GM12878 (cell line): ENCODE data around the gene ENOX1. TPM values are rescaled to one million over a fixed set of nuclear protein-coding genes. Genes with fewer than 3 reads are reported as not detected.

ENCODE experiments used
- ATAC-seq: fragments of 200-7000 bp; cut with Tn5 transposase; 3 replicates; pipeline ENCODE4 v1.9.1; 2020; ENCODE audit warnings: mild to moderate bottlenecking, moderate library complexity
- BruUV-seq: library from RNA; stranded (reverse); fragments of 400-500 nt; replicated peaks from 2 replicates; lab custom pipeline; 2021; lab: Mats Ljungman, UMichigan
- CTCF ChIA-PET: fragments of 300-600 bp; sonication (Branson Sonifier 250); formaldehyde crosslinking; extraction: SDS; loops from one replicate; lab custom pipeline; 2021; ENCODE audit warnings: inconsistent platforms; lab: Yijun Ruan, JAX
- POLR2A ChIA-PET: fragments of 350-600 bp; formaldehyde crosslinking; extraction: SDS; loops from one replicate; lab custom pipeline; 2021; ENCODE audit warnings: inconsistent platforms; lab: Charles Lee
- RAD21 ChIA-PET: fragments of 300-600 bp; sonication (Branson Sonifier 250); formaldehyde crosslinking; loops from one replicate; lab custom pipeline; 2023; ENCODE audit warnings: antibody characterized with exemption; ENCODE audit not compliant: unreplicated experiment; lab: Charles Lee
- SMC1A ChIA-PET: fragments of 300-600 bp; sonication (Branson Sonifier 250); formaldehyde crosslinking; loops from one replicate; lab custom pipeline; 2023; ENCODE audit not compliant: unreplicated experiment, uncharacterized antibody; lab: Charles Lee
- DNase-seq: peaks from one replicate; pipeline ENCODE4 v3.0.0-alpha.2; 2011; ENCODE audit warnings: low read depth, low spot score
- FAIRE-seq: peaks from 3 replicates; lab custom pipeline; 2011; peaks lifted over from hg19 to GRCh38; lab: Jason Lieb, UNC
- H2AFZ ChIP-seq: 2 replicates; pipeline ENCODE4 v1.6.0; 2011; ENCODE audit warnings: low read depth, low read length, control low read depth; ENCODE audit not compliant: control insufficient read depth
- H3K27ac ChIP-seq: 2 replicates; pipeline ENCODE4 v1.5.1; 2011; ENCODE audit warnings: control low read depth; ENCODE audit not compliant: control insufficient read depth, insufficient read depth
- H3K27me3 ChIP-seq, 2 experiments: replicated peaks in 1 of 2; 2 replicates each; pipeline versions ENCODE4 v1.6.0 to v1.6.1; 2011; ENCODE audit warnings: low read length in 1 of 2; ENCODE audit not compliant: control insufficient read depth in 2 of 2, insufficient read depth in 2 of 2
- H3K36me3 ChIP-seq, 2 experiments: 2 replicates each; pipeline ENCODE4 v1.5.1; 2011; ENCODE audit warnings: low read length in 1 of 2; ENCODE audit not compliant: control insufficient read depth in 2 of 2, insufficient read depth in 2 of 2
- H3K4me1 ChIP-seq: 2 replicates; pipeline ENCODE4 v1.6.1; 2011; ENCODE audit warnings: mild to moderate bottlenecking, low read length, moderate library complexity, mixed read lengths; ENCODE audit not compliant: control insufficient read depth, insufficient read depth
- H3K4me2 ChIP-seq: 2 replicates; pipeline ENCODE4 v1.6.0; 2011; ENCODE audit warnings: control low read depth; ENCODE audit not compliant: control insufficient read depth, insufficient read depth
- H3K4me3 ChIP-seq: fragments of 200-600 bp; sonication (generic); 2 replicates; pipeline ENCODE4 v1.5.1; 2016
- H3K79me2 ChIP-seq: 2 replicates; pipeline ENCODE4 v1.6.0; 2011; ENCODE audit warnings: low read length; ENCODE audit not compliant: control insufficient read depth, insufficient read depth
- H3K9ac ChIP-seq: 2 replicates; pipeline ENCODE4 v1.8.0; 2011; ENCODE audit warnings: low read length, control low read depth, mixed read lengths; ENCODE audit not compliant: control insufficient read depth, insufficient read depth
- H3K9me3 ChIP-seq: replicated peaks from 3 replicates; pipeline ENCODE4 v1.5.1; 2011; ENCODE audit warnings: mild to moderate bottlenecking, low read length; ENCODE audit not compliant: control insufficient read depth, insufficient read depth
- H4K20me1 ChIP-seq: 2 replicates; pipeline ENCODE4 v1.6.0; 2011; ENCODE audit not compliant: control insufficient read depth, insufficient read depth
- CBX5 ChIP-seq: sonication (generic); IDR thresholded peaks from 2 replicates; pipeline ENCODE4 v1.6.1; 2016; ENCODE audit warnings: low read depth, moderate library complexity, mild to moderate bottlenecking, inconsistent platforms
- CHD4 ChIP-seq: fragments of 200-600 bp; sonication (generic); IDR thresholded peaks from 2 replicates; pipeline ENCODE4 v1.6.1; 2016; ENCODE audit warnings: mild to moderate bottlenecking
- HDAC2 ChIP-seq: fragments of 200-600 bp; sonication (generic); IDR thresholded peaks from 2 replicates; pipeline ENCODE4 v1.6.1; 2017
- JUND ChIP-seq: IDR thresholded peaks from 2 replicates; pipeline ENCODE4 v1.6.1; 2012; ENCODE audit warnings: low read depth, mild to moderate bottlenecking, low read length, improper control_type of control experiment, moderate library complexity
- NR2F1 ChIP-seq: fragments of 450-650 bp; conservative IDR thresholded peaks from 2 replicates; pipeline ENCODE4 v1.6.1; 2017; ENCODE audit warnings: mild to moderate bottlenecking
- TAF1 ChIP-seq: IDR thresholded peaks from 2 replicates; pipeline ENCODE4 v1.6.1; 2011; ENCODE audit warnings: mild to moderate bottlenecking, low read depth, low read length, borderline replicate concordance
- WGBS: methylation state at CpG from one replicate; pipeline ENCODE4 v1.1.6; 2016; ENCODE audit warnings: low lambda C conversion rate; ENCODE audit not compliant: insufficient replicate concordance, insufficient coverage; ENCODE audit errors: missing lambda C conversion rate; 5-methylcytosine and 5-hydroxymethylcytosine counted together
- in situ Hi-C: fragments of 300-500 bp; cut with MboI; formaldehyde crosslinking; loops from 9 replicates; pipeline ENCODE4 v1.14.3; 2018; ENCODE audit warnings: mixed read lengths
- intact Hi-C: fragments of 100-400 bp; cut with micrococcal nuclease; formaldehyde crosslinking; loops from one replicate; pipeline ENCODE4 v1.14.2; 2022; ENCODE audit not compliant: unreplicated experiment
- polyA plus RNA-seq, 11 experiments: library from polyadenylated mRNA; depleted of rRNA in 4 of 11; unstranded in 6 of 11; stranded (reverse) in 5 of 11; fragments of >200 nt; fragmentation: Nextera tagmentation in 4 of 11; fragmentation: Illumina TruSeq in 1 of 11; extraction: Ambion mirVana in 4 of 11; extraction: Trizol in 1 of 11; gene quantifications; 1 replicate in 1 of 11; 2 replicates in 10 of 11; pipeline versions ENCODE4 v1.2.1 to v1.2.3, GENCODE V29; 2011 to 2016; ENCODE audit warnings: inconsistent platforms in 2 of 11, missing spikeins in 2 of 11, low read depth in 1 of 11
- total RNA-seq, 4 experiments: library from RNA; depleted of rRNA in 3 of 4; stranded (reverse); fragments of >200 nt in 3 of 4; fragmentation: Illumina TruSeq in 1 of 4; extraction: Trizol in 1 of 4; gene quantifications; 2 replicates each; pipeline versions ENCODE4 v1.2.1 to v1.2.3, GENCODE V29; 2013 to 2021
- TF ChIP-seq, protein P1 (sequence below): fragments of 450-650 bp; IDR thresholded peaks from 2 replicates; pipeline ENCODE4 v1.6.1; 2016; ENCODE audit warnings: mild to moderate bottlenecking
- TF ChIP-seq, protein P2 (sequence below): IDR thresholded peaks from 2 replicates; pipeline ENCODE4 v1.6.1; 2012; ENCODE audit warnings: low read depth, low read length, improper control_type of control experiment

ENOX1 gene
- total and polyA plus RNA-seq, 10 of the 15 experiments (the other 5 are each of a cell fraction or from before 2014, with no cell fraction given) = 0.11 to 0.26 (median 0.15) TPM

- TF ChIP-seq, protein P1, sequence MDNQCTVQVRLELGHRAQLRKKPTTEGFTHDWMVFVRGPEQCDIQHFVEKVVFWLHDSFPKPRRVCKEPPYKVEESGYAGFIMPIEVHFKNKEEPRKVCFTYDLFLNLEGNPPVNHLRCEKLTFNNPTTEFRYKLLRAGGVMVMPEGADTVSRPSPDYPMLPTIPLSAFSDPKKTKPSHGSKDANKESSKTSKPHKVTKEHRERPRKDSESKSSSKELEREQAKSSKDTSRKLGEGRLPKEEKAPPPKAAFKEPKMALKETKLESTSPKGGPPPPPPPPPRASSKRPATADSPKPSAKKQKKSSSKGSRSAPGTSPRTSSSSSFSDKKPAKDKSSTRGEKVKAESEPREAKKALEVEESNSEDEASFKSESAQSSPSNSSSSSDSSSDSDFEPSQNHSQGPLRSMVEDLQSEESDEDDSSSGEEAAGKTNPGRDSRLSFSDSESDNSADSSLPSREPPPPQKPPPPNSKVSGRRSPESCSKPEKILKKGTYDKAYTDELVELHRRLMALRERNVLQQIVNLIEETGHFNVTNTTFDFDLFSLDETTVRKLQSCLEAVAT = no peak
- TF ChIP-seq, all 136 proteins: peak for 0
Observed at GRCh38 chr13:43483930-43484329, 302.8 kb downstream of the ENOX1 start (continued).

GRCh38 chr13:43482641-43483040 lies 304.1 kb downstream of the ENOX1 start:
- no TSS peak for BruUV-seq
- FAIRE-seq (no peak), ATAC-seq (no peak), DNase-seq (no peak)
- POLR2A ChIA-PET = no interaction called here
- intact Hi-C loops (no loop called here), in situ Hi-C loops (no loop called here)
- TF ChIP-seq CHD4 (no peak), CBX5 (no peak), TAF1 (no peak), JUND (no peak), NR2F1 (no peak), HDAC2 (no peak)
- TF ChIP-seq, protein P2, sequence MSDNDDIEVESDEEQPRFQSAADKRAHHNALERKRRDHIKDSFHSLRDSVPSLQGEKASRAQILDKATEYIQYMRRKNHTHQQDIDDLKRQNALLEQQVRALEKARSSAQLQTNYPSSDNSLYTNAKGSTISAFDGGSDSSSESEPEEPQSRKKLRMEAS = no peak
- no peak overlapping the region for H3K27ac ChIP-seq
- H3K4me1 ChIP-seq = no peaks in the 10 kb centered on the region
- no peaks in the 10 kb centered on the region for H4K20me1 ChIP-seq
- no peaks in the 10 kb centered on the region for H3K36me3 ChIP-seq
- H2AFZ ChIP-seq = no peak overlapping the region
- no peaks in the 10 kb centered on the region for H3K9me3 ChIP-seq
- RAD21 ChIA-PET = no interaction called here
- no peak overlapping the region for H3K4me2 ChIP-seq
- H3K4me3 ChIP-seq = no peak overlapping the region
- WGBS = 56% methylated on average over 3 of the region's 3 CpGs
- no peak overlapping the region for H3K9ac ChIP-seq
- H3K79me2 ChIP-seq = no peaks in the 10 kb centered on the region
- SMC1A ChIA-PET = interaction anchor here (1.6 kb wide), 1 partner anchor 10 kb away, joined by 3 read pairs; no protein-coding TSS in a partner anchor
- H3K27me3 ChIP-seq = no peaks in the 10 kb centered on the region
- CTCF ChIA-PET = interaction anchor here (0.6 kb wide), 1 partner anchor 355 kb away, joined by 3 read pairs; no protein-coding TSS in a partner anchor
